Colonic mucosa (tissue), 4 donors: Measurements from ENCODE around the gene MYO15A. TPM values are rescaled to one million over a fixed set of nuclear protein-coding genes. Genes with fewer than 3 reads are reported as not detected.

Experiments
- DNase-seq: peaks from one replicate; pipeline ENCODE4 v3.0.0-alpha.2; 2020
- H3K27ac ChIP-seq: fragments of 200-600 bp; one replicate; pipeline ENCODE4 v1.8.0; 2021
- H3K27me3 ChIP-seq: fragments of 200-600 bp; one replicate; pipeline ENCODE4 v1.8.0; 2021
- H3K36me3 ChIP-seq: fragments of 200-600 bp; one replicate; pipeline ENCODE4 v1.8.0; 2021
- H3K4me1 ChIP-seq: fragments of 200-600 bp; one replicate; pipeline ENCODE4 v1.8.0; 2021; ENCODE audit warnings: mild to moderate bottlenecking
- H3K4me3 ChIP-seq: fragments of 200-600 bp; one replicate; pipeline ENCODE4 v1.8.0; 2021
- H3K9ac ChIP-seq, 2 donors: one replicate each; pipeline ENCODE4 v1.7.0; 2013; ENCODE audit warnings: control low read depth in 2 of 2, low read depth in 2 of 2, low read length in 2 of 2
- H3K9me3 ChIP-seq: fragments of 200-600 bp; one replicate; pipeline ENCODE4 v1.8.0; 2021
- CTCF ChIP-seq: fragments of 200-600 bp; IDR thresholded peaks from one replicate; pipeline ENCODE4 v1.8.0; 2022; ENCODE audit warnings: antibody characterized with exemption, mild to moderate bottlenecking
- intact Hi-C: fragments of 100-400 bp; cut with DNase I; formaldehyde crosslinking; loops from one replicate; pipeline ENCODE4 v1.14.1; 2022
- total RNA-seq, 2 donors: library from RNA; stranded (reverse); fragmentation: NEBNext Ultra II Directional in 1 of 2; extraction: Animal tissue kit (Norgen Biotek cat#: 25700) in 1 of 2; gene quantifications; one replicate each; pipeline ENCODE4 v1.2.1, GENCODE V29; 2021
- donor health status: healthy.
- donor health status: DM: no; HTN: no; CAD: no.
- donor health status: DM: no; HTN: no; CAD: no.

The MYO15A gene
- total RNA-seq = 1 to 10 TPM; 1.1 to 1.4 TPM

GRCh38 chr17:18108401-18109312 is at the start of gene MYO15A:
Gene MYO15A (plus strand): TSS chr17:18108756. CDS start chr17:18118801, 10,045 bp downstream.
- intact Hi-C loops = no loop called here
- no peak for TF ChIP-seq CTCF
- Histone ChIP-seq H3K27me3 (no peaks in the 10 kb centered on the region), H3K4me3 (no peak within 1 kb of the TSS), H3K9me3 (no peaks in the 10 kb centered on the region), H3K9ac (no peak within 1 kb of the TSS), H3K36me3 (no peaks in the 10 kb centered on the region), H3K4me1 (no peaks in the 10 kb centered on the region), H3K27ac (no peak within 1 kb of the TSS)
- no peak for DNase-seq

GRCh38 chr17:18059283-18059682 is 49.3 kb upstream of the MYO15A start:
- Histone ChIP-seq H3K4me3 (no peak overlapping the region), H3K36me3 (peaks cover 6% of the 10 kb centered on the region), H3K27me3 (no peaks in the 10 kb centered on the region), H3K4me1 (no peaks in the 10 kb centered on the region), H3K9ac (no peak overlapping the region), H3K27ac (no peak overlapping the region), H3K9me3 (no peaks in the 10 kb centered on the region)
- intact Hi-C loops = no loop called here
- no peak for TF ChIP-seq CTCF
- no peak for DNase-seq

GRCh38 chr17:18064053-18064452 is 44.5 kb upstream of the MYO15A start:
- H3K9ac ChIP-seq = no peak overlapping the region
- no peak overlapping the region for H3K27ac ChIP-seq
- no peak for DNase-seq
- H3K27me3 ChIP-seq = no peaks in the 10 kb centered on the region
- no peaks in the 10 kb centered on the region for H3K9me3 ChIP-seq
- TF ChIP-seq CTCF = no peak
- H3K4me1 ChIP-seq = no peaks in the 10 kb centered on the region
- no peak overlapping the region for H3K4me3 ChIP-seq
- peaks cover 6% of the 10 kb centered on the region for H3K36me3 ChIP-seq
- intact Hi-C loops = no loop called here

GRCh38 chr17:18065546-18065945 is 43.0 kb upstream of the MYO15A start:
- H3K4me3 ChIP-seq = no peak overlapping the region
- H3K9me3 ChIP-seq = no peaks in the 10 kb centered on the region
- no peaks in the 10 kb centered on the region for H3K4me1 ChIP-seq
- no peak overlapping the region for H3K9ac ChIP-seq
- intact Hi-C loops = no loop called here
- TF ChIP-seq CTCF = no peak
- H3K27me3 ChIP-seq = no peaks in the 10 kb centered on the region
- peaks cover 6% of the 10 kb centered on the region for H3K36me3 ChIP-seq
- H3K27ac ChIP-seq = no peak overlapping the region
- no peak for DNase-seq

- Histone ChIP-seq H3K27ac (no peak overlapping the region), H3K9me3 (no peaks in the 10 kb centered on the region), H3K9ac (no peak overlapping the region), H3K4me3 (no peak overlapping the region), H3K36me3 (peaks cover 2% of the 10 kb centered on the region), H3K27me3 (no peaks in the 10 kb centered on the region), H3K4me1 (no peaks in the 10 kb centered on the region)
- DNase-seq = no peak
- TF ChIP-seq CTCF = no peak
- intact Hi-C loops = no loop called here
Observed at GRCh38 chr17:18066866-18067265, 41.7 kb upstream of the MYO15A start.
